ENCODE data around the gene UIMC1.

DNA sequence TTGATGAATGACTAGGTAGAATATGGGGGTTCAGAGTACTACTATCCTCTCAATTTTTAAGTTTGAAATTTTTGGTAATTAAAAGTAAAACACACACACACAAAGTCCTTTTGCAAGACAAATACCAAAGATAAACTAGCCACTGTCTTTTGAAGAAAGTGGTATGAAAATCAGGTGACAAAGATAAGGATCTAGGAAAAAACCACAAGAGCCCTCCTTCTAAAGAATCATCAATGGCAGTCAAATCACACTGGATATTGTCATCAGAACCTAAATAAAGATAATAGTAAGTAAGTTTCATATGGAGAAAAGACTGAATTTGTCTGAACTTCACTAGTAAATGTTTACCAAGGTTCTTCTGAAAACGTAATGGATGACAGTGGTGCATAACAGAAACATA lies 76.9 kb downstream of the UIMC1 start:
- TF ChIP-seq, protein P1, sequence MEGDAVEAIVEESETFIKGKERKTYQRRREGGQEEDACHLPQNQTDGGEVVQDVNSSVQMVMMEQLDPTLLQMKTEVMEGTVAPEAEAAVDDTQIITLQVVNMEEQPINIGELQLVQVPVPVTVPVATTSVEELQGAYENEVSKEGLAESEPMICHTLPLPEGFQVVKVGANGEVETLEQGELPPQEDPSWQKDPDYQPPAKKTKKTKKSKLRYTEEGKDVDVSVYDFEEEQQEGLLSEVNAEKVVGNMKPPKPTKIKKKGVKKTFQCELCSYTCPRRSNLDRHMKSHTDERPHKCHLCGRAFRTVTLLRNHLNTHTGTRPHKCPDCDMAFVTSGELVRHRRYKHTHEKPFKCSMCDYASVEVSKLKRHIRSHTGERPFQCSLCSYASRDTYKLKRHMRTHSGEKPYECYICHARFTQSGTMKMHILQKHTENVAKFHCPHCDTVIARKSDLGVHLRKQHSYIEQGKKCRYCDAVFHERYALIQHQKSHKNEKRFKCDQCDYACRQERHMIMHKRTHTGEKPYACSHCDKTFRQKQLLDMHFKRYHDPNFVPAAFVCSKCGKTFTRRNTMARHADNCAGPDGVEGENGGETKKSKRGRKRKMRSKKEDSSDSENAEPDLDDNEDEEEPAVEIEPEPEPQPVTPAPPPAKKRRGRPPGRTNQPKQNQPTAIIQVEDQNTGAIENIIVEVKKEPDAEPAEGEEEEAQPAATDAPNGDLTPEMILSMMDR (IDR thresholded peaks at IDR 0.05): no peak
- TF ChIP-seq POLR2A (IDR thresholded peaks at IDR 0.05): no peak
